ENCODE results near the gene PPP1R16B. TPM values are rescaled to one million over a fixed set of nuclear protein-coding genes. Genes with fewer than 3 reads are reported as not detected.

Gene PPP1R16B
- total RNA-seq, 2 donors from 2014 or later: 1.3 to 1.9 TPM

DNA sequence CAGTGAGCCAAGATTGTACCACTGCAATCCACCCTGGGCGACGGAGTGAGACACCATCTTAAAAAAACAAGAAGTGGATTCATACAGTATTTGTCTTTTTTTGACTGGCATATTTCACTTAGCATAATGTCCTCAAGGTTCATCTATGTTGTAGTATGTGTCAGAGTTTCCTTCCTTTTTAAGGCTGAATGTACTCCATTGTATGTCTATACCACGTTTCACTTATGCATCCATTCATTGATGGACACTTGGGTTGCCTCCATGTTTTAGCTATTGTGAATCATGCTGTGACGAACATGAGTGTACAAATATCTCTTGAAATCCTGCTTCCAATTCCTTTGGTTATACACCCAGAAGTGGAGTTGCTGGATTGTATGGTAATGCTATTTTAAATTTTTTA, 91.8 kb downstream of the PPP1R16B start:
- Histone ChIP-seq H3K4me1 (replicated peaks) (no peaks in the 10 kb centered on the region), H3K27ac (no peak overlapping the region), H3K36me3 (no peaks in the 10 kb centered on the region), H3K4me3 (no peak overlapping the region), H3K27me3 (replicated peaks; ENCODE audit: insufficient read depth) (no peaks in the 10 kb centered on the region), H3K9me3 (no peaks in the 10 kb centered on the region)
- intact Hi-C loops (cut with DNase I): loop anchor here (10.0 kb wide), 1 partner anchor 252 kb away; no protein-coding TSS in a partner anchor
- DNase-seq (ENCODE audit: low spot score): no peak
- 84% methylated on average over 4 of the region's 4 CpGs for WGBS
- TF ChIP-seq POLR2A (IDR thresholded peaks at IDR 0.05) (no peak), POLR2AphosphoS5 (IDR thresholded peaks at IDR 0.05) (no peak)
- TF ChIP-seq, protein P1, sequence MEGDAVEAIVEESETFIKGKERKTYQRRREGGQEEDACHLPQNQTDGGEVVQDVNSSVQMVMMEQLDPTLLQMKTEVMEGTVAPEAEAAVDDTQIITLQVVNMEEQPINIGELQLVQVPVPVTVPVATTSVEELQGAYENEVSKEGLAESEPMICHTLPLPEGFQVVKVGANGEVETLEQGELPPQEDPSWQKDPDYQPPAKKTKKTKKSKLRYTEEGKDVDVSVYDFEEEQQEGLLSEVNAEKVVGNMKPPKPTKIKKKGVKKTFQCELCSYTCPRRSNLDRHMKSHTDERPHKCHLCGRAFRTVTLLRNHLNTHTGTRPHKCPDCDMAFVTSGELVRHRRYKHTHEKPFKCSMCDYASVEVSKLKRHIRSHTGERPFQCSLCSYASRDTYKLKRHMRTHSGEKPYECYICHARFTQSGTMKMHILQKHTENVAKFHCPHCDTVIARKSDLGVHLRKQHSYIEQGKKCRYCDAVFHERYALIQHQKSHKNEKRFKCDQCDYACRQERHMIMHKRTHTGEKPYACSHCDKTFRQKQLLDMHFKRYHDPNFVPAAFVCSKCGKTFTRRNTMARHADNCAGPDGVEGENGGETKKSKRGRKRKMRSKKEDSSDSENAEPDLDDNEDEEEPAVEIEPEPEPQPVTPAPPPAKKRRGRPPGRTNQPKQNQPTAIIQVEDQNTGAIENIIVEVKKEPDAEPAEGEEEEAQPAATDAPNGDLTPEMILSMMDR (IDR thresholded peaks at IDR 0.05): no peak

DNA sequence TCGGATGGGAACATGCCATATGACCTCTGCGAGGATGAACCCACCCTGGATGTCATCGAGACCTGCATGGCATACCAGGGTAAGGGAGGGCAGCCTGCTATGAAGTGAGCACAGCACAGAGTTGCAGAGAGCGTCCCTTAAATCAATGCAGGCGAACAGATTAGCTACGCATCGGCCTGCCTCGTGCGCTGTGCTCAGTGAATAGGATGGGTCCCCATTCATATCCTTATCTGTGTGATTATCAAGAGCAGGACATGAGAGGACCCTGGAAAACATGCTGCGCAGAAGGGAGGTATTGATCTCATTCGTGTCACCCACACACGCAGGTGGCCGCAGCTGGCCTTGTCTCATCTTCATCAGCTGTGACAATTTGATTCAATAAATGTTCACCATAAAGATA, 95.1 kb downstream of the PPP1R16B start:
- TF ChIP-seq POLR2AphosphoS5 (IDR thresholded peaks at IDR 0.05): no peak
- TF ChIP-seq, protein P1 (IDR thresholded peaks at IDR 0.05): no peak
- TF ChIP-seq POLR2A (IDR thresholded peaks at IDR 0.05): no peak
- intact Hi-C loops (cut with DNase I): no loop called here
- 85% methylated on average over 12 of the region's 13 CpGs for WGBS
- H3K4me1 ChIP-seq (replicated peaks): no peaks in the 10 kb centered on the region
- no peak overlapping the region for H3K27ac ChIP-seq
- no peak overlapping the region for H3K4me3 ChIP-seq
- no peaks in the 10 kb centered on the region for H3K36me3 ChIP-seq
- H3K27me3 ChIP-seq (replicated peaks; ENCODE audit: insufficient read depth): peaks cover 2% of the 10 kb centered on the region
- no peaks in the 10 kb centered on the region for H3K9me3 ChIP-seq
- no peak for DNase-seq (ENCODE audit: low spot score)

DNA sequence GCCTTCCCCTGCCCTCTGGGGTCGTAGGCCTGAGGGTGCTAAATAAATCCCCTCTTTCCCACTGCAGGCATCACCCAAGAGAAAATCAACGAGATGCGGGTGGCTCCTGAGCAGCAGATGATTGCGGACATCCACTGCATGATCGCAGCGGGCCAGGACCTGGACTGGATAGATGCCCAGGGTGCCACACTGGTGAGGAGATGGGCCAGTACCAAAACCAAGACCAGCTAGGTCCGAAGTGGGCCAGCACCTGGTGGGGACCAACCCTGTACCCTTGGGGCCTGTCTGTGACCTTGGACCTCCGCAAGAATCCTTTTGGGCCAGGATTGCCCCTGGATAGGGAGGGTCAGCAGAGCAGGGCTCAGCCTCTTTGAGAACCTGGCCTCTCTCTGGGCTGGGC, 97.1 kb downstream of the PPP1R16B start:
- 89% methylated on average over 8 of the region's 8 CpGs for WGBS
- Histone ChIP-seq H3K4me3 (no peak overlapping the region), H3K4me1 (replicated peaks) (no peaks in the 10 kb centered on the region), H3K9me3 (no peaks in the 10 kb centered on the region), H3K27me3 (replicated peaks; ENCODE audit: insufficient read depth) (peaks cover 2% of the 10 kb centered on the region), H3K27ac (no peak overlapping the region), H3K36me3 (no peaks in the 10 kb centered on the region)
- intact Hi-C loops (cut with DNase I): no loop called here
- no peak for DNase-seq (ENCODE audit: low spot score)
- TF ChIP-seq POLR2A (IDR thresholded peaks at IDR 0.05): no peak
- TF ChIP-seq POLR2AphosphoS5 (IDR thresholded peaks at IDR 0.05): no peak
- TF ChIP-seq, protein P1 (IDR thresholded peaks at IDR 0.05): no peak

DNA sequence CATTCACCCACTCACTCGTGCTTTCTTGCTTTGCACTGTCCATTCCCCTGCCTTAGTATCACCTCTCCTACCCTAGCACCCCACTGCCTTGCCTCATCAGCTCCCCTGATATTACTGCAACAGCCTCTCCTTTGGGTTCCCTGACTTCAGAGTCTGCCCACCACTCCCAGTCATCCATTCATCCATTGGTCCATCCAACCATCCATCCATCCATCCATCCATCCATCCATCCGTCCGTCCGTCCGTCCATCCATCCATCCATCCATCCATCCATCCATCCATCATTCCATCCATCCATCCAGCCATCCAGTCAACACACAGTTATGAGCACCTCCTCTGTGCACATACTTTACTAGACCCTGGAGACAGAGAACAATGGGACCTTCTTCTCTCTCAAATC, 97.8 kb downstream of the PPP1R16B start:
- H3K4me1 ChIP-seq (replicated peaks): no peaks in the 10 kb centered on the region
- no peak for DNase-seq (ENCODE audit: low spot score)
- no peaks in the 10 kb centered on the region for H3K36me3 ChIP-seq
- no peaks in the 10 kb centered on the region for H3K9me3 ChIP-seq
- peaks cover 2% of the 10 kb centered on the region for H3K27me3 ChIP-seq (replicated peaks; ENCODE audit: insufficient read depth)
- intact Hi-C loops (cut with DNase I): no loop called here
- TF ChIP-seq POLR2A (IDR thresholded peaks at IDR 0.05) (no peak), POLR2AphosphoS5 (IDR thresholded peaks at IDR 0.05) (no peak)
- TF ChIP-seq, protein P1 (IDR thresholded peaks at IDR 0.05): no peak
- WGBS: 43% methylated on average over 5 of the region's 5 CpGs
- H3K27ac ChIP-seq: no peak overlapping the region
- no peak overlapping the region for H3K4me3 ChIP-seq

DNA sequence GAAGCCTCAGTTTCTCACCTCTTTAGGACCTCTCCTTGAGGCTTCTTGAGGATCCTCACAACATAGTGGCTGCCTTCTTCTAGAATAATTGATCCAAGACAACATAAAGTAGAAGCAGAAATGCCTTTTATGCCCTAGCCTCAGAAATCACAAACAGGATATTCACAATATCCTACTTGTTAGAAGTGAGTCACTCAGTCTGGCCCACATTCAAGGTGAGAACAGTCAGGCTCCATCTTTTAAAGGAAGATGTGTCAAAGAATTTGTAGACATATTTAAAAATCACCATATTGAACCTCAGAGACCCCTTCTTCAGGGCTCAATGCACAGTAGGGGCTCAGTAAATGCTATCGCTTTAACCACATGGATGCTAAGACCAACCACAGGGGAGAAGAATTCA, 99.9 kb downstream of the PPP1R16B start:
- Histone ChIP-seq H3K27ac (no peak overlapping the region), H3K27me3 (replicated peaks; ENCODE audit: insufficient read depth) (peaks cover 2% of the 10 kb centered on the region), H3K4me1 (replicated peaks) (no peaks in the 10 kb centered on the region), H3K4me3 (no peak overlapping the region), H3K9me3 (no peaks in the 10 kb centered on the region), H3K36me3 (no peaks in the 10 kb centered on the region)
- TF ChIP-seq POLR2AphosphoS5 (IDR thresholded peaks at IDR 0.05): no peak
- TF ChIP-seq POLR2A (IDR thresholded peaks at IDR 0.05): no peak
- TF ChIP-seq, protein P1 (IDR thresholded peaks at IDR 0.05): no peak
- 48% methylated on average over 1 of the region's 1 CpG for WGBS
- DNase-seq (ENCODE audit: low spot score): no peak
- intact Hi-C loops (cut with DNase I): no loop called here

Data from prostate gland (tissue), 2 donors.